Measurements from ENCODE around the gene MLH3. TPM values are rescaled to one million over a fixed set of nuclear protein-coding genes. Genes with fewer than 3 reads are reported as not detected.

The MLH3 gene
- total RNA-seq (2021), result 47.6 and 48.7 TPM in 2 replicates
- percentile 91 among the genes with signal in this experiment for Bru-seq, nascent RNA
- BruChase-seq, experiment 1, labeled RNA remaining after a 2-hour chase, result percentile 93 among the genes with signal in this experiment
- percentile 74 among the genes with signal in this experiment for BruChase-seq, experiment 2, labeled RNA remaining after a 6-hour chase
- long read RNA-seq, full-length matches to known transcripts, result 7 of 37 reads
- long read RNA-seq, partial matches to known transcripts, result 8 of 37 reads
- long read RNA-seq, other reads (novel, unspliced or antisense), result 22 of 37 reads

DNA sequence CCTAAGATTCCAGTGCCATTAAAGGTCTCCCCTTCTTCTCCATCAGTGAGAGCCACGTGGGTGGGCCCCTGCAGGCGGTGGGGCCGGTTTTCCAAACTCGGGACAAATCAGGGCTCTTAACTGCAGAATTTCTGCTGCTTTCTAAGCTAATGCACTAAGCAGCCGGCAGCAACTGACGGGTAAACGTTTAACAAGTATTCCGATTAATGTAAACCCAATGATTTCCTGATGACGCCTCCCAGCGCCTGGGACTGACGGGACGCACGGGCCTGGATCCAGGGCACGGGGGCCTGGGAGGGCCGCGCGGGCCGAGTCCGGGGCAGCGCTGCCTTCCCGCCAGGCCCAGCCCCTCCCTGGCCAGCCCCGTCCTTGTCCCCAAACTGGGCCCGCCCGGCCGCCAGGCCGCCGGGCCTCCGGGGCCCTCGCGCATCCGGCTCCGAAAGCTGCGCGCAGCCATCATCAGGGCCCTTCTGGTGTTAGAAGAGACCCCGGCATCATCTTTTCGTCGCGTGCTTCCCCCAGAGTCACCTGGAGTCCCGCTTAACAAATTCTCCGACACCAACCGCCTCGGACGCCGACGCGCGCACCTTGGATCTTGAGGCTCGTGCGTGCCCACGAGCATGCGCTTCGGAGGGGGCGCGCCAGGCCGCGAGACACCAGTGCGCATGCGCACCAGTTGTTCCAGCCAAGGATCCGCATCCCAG lies at the start of gene MLH3:
Gene MLH3 (minus strand): TSS at position 616 of the 704 bp plus-strand sequence. CDS start 1,812 bp downstream, outside the sequence.
- Histone ChIP-seq H3K4me3 (peak within 1 kb of the TSS; percentile 82), H3K4me2 (peak within 1 kb of the TSS; percentile 81), H3K36me3 (ENCODE audit: low read depth) (peaks cover 18% of the 10 kb centered on the region), H3K27me3 (ENCODE audit: insufficient read depth, low read depth) (no peaks in the 10 kb centered on the region), H3K9me2 (ENCODE audit: insufficient read depth) (no peaks in the 10 kb centered on the region), H3K79me2 (ENCODE audit: low read depth) (peaks cover 25% of the 10 kb centered on the region), H3K4me1 (replicated peaks; ENCODE audit: insufficient read depth) (peaks cover 15% of the 10 kb centered on the region), H3K9me3 (ENCODE audit: insufficient read depth, low read depth) (no peaks in the 10 kb centered on the region), H2AFZ (peak within 1 kb of the TSS; percentile 94), H4K20me1 (ENCODE audit: insufficient read depth) (no peaks in the 10 kb centered on the region), H3F3A (ENCODE audit: insufficient read depth, low read depth) (peaks cover 40% of the 10 kb centered on the region), H3K27ac (peak within 1 kb of the TSS; percentile 61)
- ChIA-PET POLR2A (ENCODE audit: unreplicated experiment) (interaction anchor here (0.7 kb wide), 1 partner anchor 551 kb away, joined by 3 read pairs; no protein-coding TSS in a partner anchor), CTCF (interaction anchor here (0.5 to 1.2 kb wide), 2 partner anchors 15 to 37 kb away, joined by 3 to 4 read pairs; no protein-coding TSS in a partner anchor)
- peak; percentile 79 to 93 for DNase-seq
- TSS peak; percentile 63 for BruUV-seq (replicated peaks)
- no peak for TF ChIP-seq EZH2 (IDR thresholded peaks at IDR 0.05; ENCODE audit: low read depth)
- TF ChIP-seq, protein P1, sequence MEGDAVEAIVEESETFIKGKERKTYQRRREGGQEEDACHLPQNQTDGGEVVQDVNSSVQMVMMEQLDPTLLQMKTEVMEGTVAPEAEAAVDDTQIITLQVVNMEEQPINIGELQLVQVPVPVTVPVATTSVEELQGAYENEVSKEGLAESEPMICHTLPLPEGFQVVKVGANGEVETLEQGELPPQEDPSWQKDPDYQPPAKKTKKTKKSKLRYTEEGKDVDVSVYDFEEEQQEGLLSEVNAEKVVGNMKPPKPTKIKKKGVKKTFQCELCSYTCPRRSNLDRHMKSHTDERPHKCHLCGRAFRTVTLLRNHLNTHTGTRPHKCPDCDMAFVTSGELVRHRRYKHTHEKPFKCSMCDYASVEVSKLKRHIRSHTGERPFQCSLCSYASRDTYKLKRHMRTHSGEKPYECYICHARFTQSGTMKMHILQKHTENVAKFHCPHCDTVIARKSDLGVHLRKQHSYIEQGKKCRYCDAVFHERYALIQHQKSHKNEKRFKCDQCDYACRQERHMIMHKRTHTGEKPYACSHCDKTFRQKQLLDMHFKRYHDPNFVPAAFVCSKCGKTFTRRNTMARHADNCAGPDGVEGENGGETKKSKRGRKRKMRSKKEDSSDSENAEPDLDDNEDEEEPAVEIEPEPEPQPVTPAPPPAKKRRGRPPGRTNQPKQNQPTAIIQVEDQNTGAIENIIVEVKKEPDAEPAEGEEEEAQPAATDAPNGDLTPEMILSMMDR (conservative IDR thresholded peaks at IDR 0.05), result 0 out of 2 replicates have a peak, but pooled peaks have one; percentile 5
- intact Hi-C loops (cut with micrococcal nuclease; ENCODE audit: unreplicated experiment), result loop anchor here (2.0 kb wide), 2 partner anchors 18 to 48 kb away; partner anchors contain the start of genes EIF2B2 and ZC2HC1C

DNA sequence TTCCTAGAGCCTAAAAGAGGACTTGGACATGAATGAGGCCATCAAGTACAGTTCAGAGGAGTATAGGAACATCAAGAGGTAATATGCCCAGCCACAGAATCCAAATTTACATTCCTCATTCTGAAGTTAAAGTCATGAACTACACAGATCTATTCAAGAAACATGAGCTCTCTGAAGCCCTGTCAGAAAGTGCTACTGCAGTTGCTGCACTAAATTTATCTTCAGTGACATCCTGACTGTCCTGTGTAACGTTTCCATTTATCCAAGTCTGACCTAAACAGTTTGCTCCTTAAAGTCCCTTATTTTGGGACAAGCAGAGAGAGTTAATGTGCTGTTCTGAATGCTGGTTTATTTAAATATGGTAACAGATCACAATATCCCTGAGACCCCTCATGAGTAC lies 47.4 kb upstream of the MLH3 start:
- Histone ChIP-seq H3F3A (ENCODE audit: insufficient read depth, low read depth) (peaks cover 17% of the 10 kb centered on the region; the same call in 1 of the 2 replicates), H3K4me1 (replicated peaks; ENCODE audit: insufficient read depth) (no peaks in the 10 kb centered on the region), H3K36me3 (ENCODE audit: low read depth) (peaks cover 68% of the 10 kb centered on the region), H3K9me3 (ENCODE audit: insufficient read depth, low read depth) (no peaks in the 10 kb centered on the region), H2AFZ (no peak overlapping the region), H3K27me3 (ENCODE audit: insufficient read depth, low read depth) (no peaks in the 10 kb centered on the region), H3K79me2 (ENCODE audit: low read depth) (no peaks in the 10 kb centered on the region), H4K20me1 (ENCODE audit: insufficient read depth) (0 out of 2 replicates have a peak, but pooled peaks cover 5% of the 10 kb centered on the region), H3K4me3 (no peak overlapping the region), H3K27ac (no peak overlapping the region), H3K9me2 (ENCODE audit: insufficient read depth) (no peaks in the 10 kb centered on the region), H3K4me2 (no peak overlapping the region)
- POLR2A ChIA-PET (ENCODE audit: unreplicated experiment), result interaction anchor here (0.6 kb wide), 1 partner anchor 1383 kb away, joined by 3 read pairs; no protein-coding TSS in a partner anchor
- intact Hi-C loops (cut with micrococcal nuclease; ENCODE audit: unreplicated experiment), result no loop called here
- CTCF ChIA-PET, result no interaction called here
- DNase-seq, result no peak
- no peak for TF ChIP-seq EZH2 (IDR thresholded peaks at IDR 0.05; ENCODE audit: low read depth)
- TF ChIP-seq, protein P1 (conservative IDR thresholded peaks at IDR 0.05), result no peak
- BruUV-seq (replicated peaks), result no TSS peak

GRCh38 chr14:75098212-75098611 lies 46.9 kb upstream of the MLH3 start:
- H4K20me1 ChIP-seq (ENCODE audit: insufficient read depth), result 0 out of 2 replicates have a peak, but pooled peaks cover 5% of the 10 kb centered on the region
- H3F3A ChIP-seq (ENCODE audit: insufficient read depth, low read depth), result peaks cover 14% of the 10 kb centered on the region; the same call in 1 of the 2 replicates
- no peak overlapping the region for H3K4me3 ChIP-seq
- H3K4me1 ChIP-seq (replicated peaks; ENCODE audit: insufficient read depth), result no peaks in the 10 kb centered on the region
- no peak overlapping the region for H2AFZ ChIP-seq
- TF ChIP-seq, protein P1 (conservative IDR thresholded peaks at IDR 0.05), result no peak
- no peak for TF ChIP-seq EZH2 (IDR thresholded peaks at IDR 0.05; ENCODE audit: low read depth)
- peaks cover 65% of the 10 kb centered on the region for H3K36me3 ChIP-seq (ENCODE audit: low read depth)
- H3K79me2 ChIP-seq (ENCODE audit: low read depth), result no peaks in the 10 kb centered on the region
- intact Hi-C loops (cut with micrococcal nuclease; ENCODE audit: unreplicated experiment), result no loop called here
- H3K27ac ChIP-seq, result no peak overlapping the region
- ChIA-PET CTCF (no interaction called here), POLR2A (ENCODE audit: unreplicated experiment) (interaction anchor here (0.6 kb wide), 1 partner anchor 1382 kb away, joined by 3 read pairs; no protein-coding TSS in a partner anchor)
- no peak for DNase-seq
- H3K9me2 ChIP-seq (ENCODE audit: insufficient read depth), result no peaks in the 10 kb centered on the region
- no TSS peak for BruUV-seq (replicated peaks)
- no peaks in the 10 kb centered on the region for H3K9me3 ChIP-seq (ENCODE audit: insufficient read depth, low read depth)
- no peaks in the 10 kb centered on the region for H3K27me3 ChIP-seq (ENCODE audit: insufficient read depth, low read depth)
- no peak overlapping the region for H3K4me2 ChIP-seq

All from PC-9 (cell line).